ENCODE results near the gene ADO.

GRCh38 chr10:62813981-62814380, 9.5 kb downstream of the ADO start:
- TF ChIP-seq CTCF (conservative IDR thresholded peaks at IDR 0.05) (no peak), EZH2 (IDR thresholded peaks at IDR 0.05; ENCODE audit: low read depth) (no peak)
